Ecto neural progenitor cell (in vitro differentiated cells): Measurements from ENCODE around the gene NUP98.
"Not testable (repeated sequence)": the region's sequence is repeated elsewhere in the genome, so short reads cannot be mapped to it uniquely, and the experiment has no call there.

ENCODE experiments used
- DNase-seq: peaks from one replicate; pipeline ENCODE4 v3.0.0-alpha.2; 2018; ENCODE audit warnings: low spot score

The NUP98 gene

GRCh38 chr11:3826721-3827120 lies 29.4 kb upstream of the NUP98 start:
- DNase-seq: no peak

- no peak for DNase-seq
These were observed 28.3 kb upstream of the NUP98 start for GRCh38 chr11:3825473-3826154.

- peak; percentile 79 for DNase-seq
These were observed 27.5 kb upstream of the NUP98 start for GRCh38 chr11:3824714-3825472.

GRCh38 chr11:3823762-3824506 lies 26.6 kb upstream of the NUP98 start:
- no peak for DNase-seq

GRCh38 chr11:3823303-3823702 lies 25.9 kb upstream of the NUP98 start:
- no peak for DNase-seq

GRCh38 chr11:3822312-3822711 lies 25.0 kb upstream of the NUP98 start:
- DNase-seq: no peak

GRCh38 chr11:3820971-3821370 lies 23.6 kb upstream of the NUP98 start:
- DNase-seq: no peak

GRCh38 chr11:3817181-3817800 lies 19.9 kb upstream of the NUP98 start:
- no peak for DNase-seq

- DNase-seq: no peak
These were observed 19.3 kb upstream of the NUP98 start for GRCh38 chr11:3816673-3817072.

GRCh38 chr11:3815845-3816244 lies 18.5 kb upstream of the NUP98 start:
- DNase-seq: no peak

GRCh38 chr11:3814832-3815231 lies 17.5 kb upstream of the NUP98 start:
- not testable (repeated sequence) for DNase-seq

GRCh38 chr11:3810951-3811350 lies 13.6 kb upstream of the NUP98 start:
- DNase-seq: no peak

GRCh38 chr11:3810446-3810845 lies 13.1 kb upstream of the NUP98 start:
- no peak for DNase-seq

- DNase-seq: no peak
These were observed 12.2 kb upstream of the NUP98 start for GRCh38 chr11:3809624-3809928.

GRCh38 chr11:3808861-3809623 lies 11.7 kb upstream of the NUP98 start:
- DNase-seq: no peak

GRCh38 chr11:3807909-3808860 lies 10.8 kb upstream of the NUP98 start, which contains the start of gene PGAP2:
PGAP2 (plus strand) TSS chr11:3808560; CDS start chr11:3811260, 2,700 bp downstream.
- peak; percentile 87 for DNase-seq

GRCh38 chr11:3803726-3804495 lies 6.6 kb upstream of the NUP98 start:
- DNase-seq: no peak

GRCh38 chr11:3802011-3802790 lies 4.8 kb upstream of the NUP98 start:
- DNase-seq: no peak

GRCh38 chr11:3799873-3800272 lies 2.5 kb upstream of the NUP98 start:
- no peak for DNase-seq
